ENCODE measurements around the gene ZNF80.

DNA sequence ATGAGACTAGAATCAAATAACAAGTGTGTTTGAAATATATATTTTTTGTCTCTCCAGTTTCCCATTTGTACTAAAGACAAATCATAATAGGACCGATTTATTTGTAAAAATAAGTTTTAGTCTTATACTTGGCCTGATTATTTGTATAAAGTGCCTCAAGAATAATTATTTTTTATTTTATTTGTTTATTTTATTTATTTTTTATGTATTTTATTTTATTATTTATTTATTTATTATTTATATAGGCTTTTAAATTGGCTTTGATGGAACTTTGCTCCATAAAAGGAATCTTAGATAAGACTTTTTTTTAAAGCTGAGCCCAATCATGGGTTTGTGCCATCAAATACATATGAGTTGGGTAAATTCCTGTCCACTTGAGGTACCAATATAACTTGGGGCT lies 22.2 kb upstream of the ZNF80 start:
- TF ChIP-seq ZNF274 (IDR thresholded peaks at IDR 0.05; ENCODE audit: low read depth, low read length) (no peak), YY1 (IDR thresholded peaks at IDR 0.05; ENCODE audit: insufficient read depth, insufficient read length) (no peak), SUZ12 (IDR thresholded peaks at IDR 0.05; ENCODE audit: extremely low read depth, insufficient read depth, insufficient read length) (no peak)

Data from NT2/D1 (cell line).